Parathyroid adenoma (tissue), 2 donors: ENCODE results near the gene CACNA1C.

Experiments used
- H2AFZ ChIP-seq: fragments of 300-600 bp; sonication (generic); one replicate; pipeline ENCODE4 v1.7.0; 2017; ENCODE audit warnings: antibody characterized with exemption, mild to moderate bottlenecking
- H3K27ac ChIP-seq: fragments of 300-600 bp; sonication (generic); one replicate; pipeline ENCODE4 v1.7.0; 2017
- H3K27me3 ChIP-seq: fragments of 300-600 bp; sonication (generic); one replicate; pipeline ENCODE4 v1.7.0; 2017; ENCODE audit warnings: low read length; ENCODE audit not compliant: control insufficient read depth, insufficient read depth
- H3K36me3 ChIP-seq: fragments of 300-600 bp; sonication (generic); one replicate; pipeline ENCODE4 v1.7.0; 2017; ENCODE audit warnings: low read length; ENCODE audit not compliant: control insufficient read depth, insufficient read depth
- H3K4me1 ChIP-seq: fragments of 300-600 bp; sonication (generic); one replicate; pipeline ENCODE4 v1.7.0; 2017; ENCODE audit warnings: control low read depth
- H3K4me2 ChIP-seq: fragments of 300-600 bp; sonication (generic); one replicate; pipeline ENCODE4 v1.7.0; 2017; ENCODE audit warnings: low read length
- H3K4me3 ChIP-seq: fragments of 300-600 bp; sonication (generic); one replicate; pipeline ENCODE4 v1.7.0; 2017; ENCODE audit warnings: low read depth, low read length
- H3K79me2 ChIP-seq: fragments of 300-600 bp; sonication (generic); one replicate; pipeline ENCODE4 v1.7.0; 2017; ENCODE audit warnings: control low read depth
- H3K9ac ChIP-seq: fragments of 300-600 bp; sonication (generic); one replicate; pipeline ENCODE4 v1.7.0; 2017; ENCODE audit warnings: mild to moderate bottlenecking
- H3K9me3 ChIP-seq: fragments of 300-600 bp; sonication (generic); one replicate; pipeline ENCODE4 v1.7.0; 2017; ENCODE audit warnings: low read length; ENCODE audit not compliant: control insufficient read depth
- CTCF ChIP-seq: fragments of 300-600 bp; sonication (generic); IDR thresholded peaks from one replicate; pipeline ENCODE4 v1.7.0; 2017; ENCODE audit warnings: antibody characterized with exemption, mild to moderate bottlenecking
- donor health status: primary hyperparathyroidism.

CACNA1C gene

GRCh38 chr12:2239381-2239871 lies 186.6 kb downstream of the CACNA1C start:
- no peaks in the 10 kb centered on the region for H3K4me1 ChIP-seq
- TF ChIP-seq CTCF = no peak
- no peak overlapping the region for H3K4me2 ChIP-seq
- H3K27ac ChIP-seq = no peak overlapping the region
- H2AFZ ChIP-seq = no peak overlapping the region
- H3K9ac ChIP-seq = no peak overlapping the region
- no peaks in the 10 kb centered on the region for H3K9me3 ChIP-seq
- H3K27me3 ChIP-seq = no peaks in the 10 kb centered on the region
- no peaks in the 10 kb centered on the region for H3K36me3 ChIP-seq
- no peak overlapping the region for H3K4me3 ChIP-seq
- H3K79me2 ChIP-seq = no peaks in the 10 kb centered on the region

GRCh38 chr12:2240390-2240789 lies 187.6 kb downstream of the CACNA1C start:
- no peak overlapping the region for H3K4me3 ChIP-seq
- H3K79me2 ChIP-seq = no peaks in the 10 kb centered on the region
- H3K4me1 ChIP-seq = no peaks in the 10 kb centered on the region
- TF ChIP-seq CTCF = no peak
- no peak overlapping the region for H2AFZ ChIP-seq
- no peak overlapping the region for H3K9ac ChIP-seq
- H3K36me3 ChIP-seq = no peaks in the 10 kb centered on the region
- H3K9me3 ChIP-seq = no peaks in the 10 kb centered on the region
- H3K4me2 ChIP-seq = no peak overlapping the region
- no peak overlapping the region for H3K27ac ChIP-seq
- H3K27me3 ChIP-seq = no peaks in the 10 kb centered on the region

GRCh38 chr12:2240984-2241383 lies 188.2 kb downstream of the CACNA1C start:
- H3K27me3 ChIP-seq = no peaks in the 10 kb centered on the region
- TF ChIP-seq CTCF = no peak

GRCh38 chr12:2242216-2242615 lies 189.4 kb downstream of the CACNA1C start:
- Histone ChIP-seq H3K27me3 (no peaks in the 10 kb centered on the region), H3K4me3 (no peak overlapping the region), H3K4me2 (no peak overlapping the region), H3K79me2 (no peaks in the 10 kb centered on the region), H3K4me1 (no peaks in the 10 kb centered on the region), H3K36me3 (no peaks in the 10 kb centered on the region), H3K9me3 (no peaks in the 10 kb centered on the region), H2AFZ (no peak overlapping the region), H3K9ac (no peak overlapping the region), H3K27ac (no peak overlapping the region)
- no peak for TF ChIP-seq CTCF

More at GRCh38 chr12:2240984-2241383, 188.2 kb downstream of the CACNA1C start:
- no peaks in the 10 kb centered on the region for H3K9me3 ChIP-seq
- no peaks in the 10 kb centered on the region for H3K4me1 ChIP-seq
- H3K4me2 ChIP-seq = no peak overlapping the region
- H3K9ac ChIP-seq = no peak overlapping the region
- no peaks in the 10 kb centered on the region for H3K36me3 ChIP-seq
- H2AFZ ChIP-seq = no peak overlapping the region
- no peak overlapping the region for H3K27ac ChIP-seq
- no peaks in the 10 kb centered on the region for H3K79me2 ChIP-seq
- H3K4me3 ChIP-seq = no peak overlapping the region

- Histone ChIP-seq H3K4me3 (no peak overlapping the region), H3K79me2 (no peaks in the 10 kb centered on the region), H2AFZ (no peak overlapping the region), H3K4me1 (no peaks in the 10 kb centered on the region), H3K9me3 (no peaks in the 10 kb centered on the region), H3K9ac (no peak overlapping the region), H3K27me3 (no peaks in the 10 kb centered on the region), H3K4me2 (no peak overlapping the region), H3K27ac (no peak overlapping the region), H3K36me3 (no peaks in the 10 kb centered on the region)
- TF ChIP-seq CTCF = no peak
Observed at GRCh38 chr12:2242816-2243215, 190.0 kb downstream of the CACNA1C start.
